C4-2B (cell line): ENCODE data around the gene RPL37A.

ENCODE experiments used
- H3K27ac ChIP-seq: fragments of 450-650 bp; 2 replicates; pipeline ENCODE4 v1.5.1; 2017
- CTCF ChIP-seq: fragments of 450-650 bp; conservative IDR thresholded peaks from 2 replicates; pipeline ENCODE4 v1.5.1; 2017; ENCODE audit warnings: mild to moderate bottlenecking
- ZFX ChIP-seq: fragments of 450-650 bp; IDR thresholded peaks from 2 replicates; pipeline ENCODE4 v1.6.1; 2017

Gene RPL37A

GRCh38 chr2:216478151-216478550 is 20.5 kb upstream of the RPL37A start:
- TF ChIP-seq ZFX (no peak), CTCF (no peak)
- no peak overlapping the region for H3K27ac ChIP-seq

- no peak overlapping the region for H3K27ac ChIP-seq
- TF ChIP-seq ZFX, result no peak
- no peak for TF ChIP-seq CTCF
Observed at GRCh38 chr2:216478791-216479190, 19.9 kb upstream of the RPL37A start.

GRCh38 chr2:216480221-216480620 is 18.4 kb upstream of the RPL37A start:
- H3K27ac ChIP-seq, result no peak overlapping the region
- TF ChIP-seq ZFX (no peak), CTCF (no peak)

GRCh38 chr2:216482640-216483039 is 16.0 kb upstream of the RPL37A start:
- no peak overlapping the region for H3K27ac ChIP-seq
- TF ChIP-seq ZFX (no peak), CTCF (no peak)

- TF ChIP-seq ZFX (no peak), CTCF (no peak)
- no peak overlapping the region for H3K27ac ChIP-seq
Observed at GRCh38 chr2:216485237-216485636, 13.4 kb upstream of the RPL37A start.

GRCh38 chr2:216485745-216486144 is 12.9 kb upstream of the RPL37A start:
- TF ChIP-seq ZFX, result no peak
- TF ChIP-seq CTCF, result no peak
- no peak overlapping the region for H3K27ac ChIP-seq

- TF ChIP-seq CTCF, result no peak
- no peak for TF ChIP-seq ZFX
- no peak overlapping the region for H3K27ac ChIP-seq
Observed at GRCh38 chr2:216486271-216486670, 12.4 kb upstream of the RPL37A start.

GRCh38 chr2:216486708-216487107 is 11.9 kb upstream of the RPL37A start:
- H3K27ac ChIP-seq, result no peak overlapping the region
- TF ChIP-seq ZFX (no peak), CTCF (no peak)
